NCI-H187 (cell line): ENCODE measurements around the gene KCTD1.

Experiments
- DNase-seq, 2 experiments: peaks; one replicate each; lab custom pipeline; 2025; lab: John Stamatoyannopoulos, UW

The KCTD1 gene

DNA sequence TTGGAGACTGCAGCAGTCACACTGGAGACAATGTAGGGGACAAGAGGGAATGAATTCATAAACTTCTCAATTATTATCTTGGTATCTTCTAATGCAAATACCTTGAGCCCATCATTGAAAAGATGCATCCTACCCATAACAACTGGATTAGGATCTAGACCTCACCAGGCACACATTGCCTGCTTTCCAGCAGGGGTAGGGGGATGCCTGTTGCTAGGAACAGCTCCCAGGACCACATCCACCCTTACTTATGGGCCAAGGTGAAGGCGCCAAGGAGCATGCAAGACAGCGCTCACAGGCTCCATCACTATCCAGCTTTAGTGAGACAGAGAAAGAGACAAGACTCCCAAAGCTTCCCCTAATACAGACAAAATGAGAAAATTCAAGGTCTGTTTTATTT, 24.4 kb downstream of the KCTD1 start:
- DNase-seq, result no peak

DNA sequence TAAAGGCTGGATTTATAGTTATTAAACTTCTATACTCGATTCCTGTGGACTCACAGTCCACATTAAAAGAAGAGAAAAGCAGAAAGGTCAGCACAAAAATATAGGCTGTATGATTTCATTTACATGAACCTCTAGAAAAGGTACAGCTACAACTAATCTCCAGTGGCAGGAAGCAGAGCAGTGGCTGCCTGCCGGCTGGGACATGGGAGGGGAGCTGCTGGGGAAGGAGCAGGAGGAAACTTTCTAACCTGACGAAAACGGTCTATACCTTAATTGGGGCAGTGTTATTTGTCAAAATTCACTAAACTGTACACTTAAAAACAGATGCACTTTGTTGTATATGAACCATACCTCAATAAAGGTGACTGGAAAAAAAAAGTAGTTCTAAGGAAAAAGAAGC, 26.7 kb downstream of the KCTD1 start:
- DNase-seq, result no peak

DNA sequence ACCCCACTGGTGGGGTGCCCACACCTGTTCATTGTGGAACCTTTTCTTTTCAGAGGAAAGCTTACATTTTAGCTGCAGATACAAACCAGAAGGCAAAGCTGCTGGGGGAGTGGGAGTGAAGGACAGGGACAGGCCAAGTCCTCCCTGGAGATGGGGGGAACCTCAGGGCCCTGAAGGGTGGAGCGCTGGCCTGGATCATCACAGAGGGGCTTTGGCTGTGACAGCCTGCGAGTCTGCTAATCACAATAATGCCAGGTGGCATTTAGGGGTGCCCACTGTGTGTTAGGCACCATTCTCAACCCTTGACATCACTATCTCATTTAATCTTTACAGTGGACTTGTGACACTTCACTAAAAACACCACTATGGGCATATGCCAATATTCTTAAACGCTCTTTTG, 27.4 kb downstream of the KCTD1 start:
- DNase-seq, result no peak

DNA sequence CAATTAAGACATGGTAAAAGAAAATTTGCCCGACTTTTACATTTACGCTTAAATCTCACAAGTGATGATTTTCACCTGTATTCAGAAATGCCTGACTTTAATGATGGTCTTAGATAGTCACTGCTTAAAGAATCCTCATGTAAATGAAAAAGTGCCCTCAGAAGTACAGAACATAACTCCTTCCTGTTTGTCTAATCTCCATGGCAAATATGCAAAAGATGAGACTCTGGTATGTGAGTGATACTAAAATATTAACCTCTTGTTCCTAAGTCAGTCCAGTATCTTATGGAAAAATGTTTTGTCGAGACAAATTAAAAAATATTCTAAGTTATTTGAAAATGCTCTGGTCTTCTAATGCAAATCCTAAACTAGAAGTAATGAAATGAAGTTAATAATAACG, 29.2 kb downstream of the KCTD1 start:
- DNase-seq, result no peak

DNA sequence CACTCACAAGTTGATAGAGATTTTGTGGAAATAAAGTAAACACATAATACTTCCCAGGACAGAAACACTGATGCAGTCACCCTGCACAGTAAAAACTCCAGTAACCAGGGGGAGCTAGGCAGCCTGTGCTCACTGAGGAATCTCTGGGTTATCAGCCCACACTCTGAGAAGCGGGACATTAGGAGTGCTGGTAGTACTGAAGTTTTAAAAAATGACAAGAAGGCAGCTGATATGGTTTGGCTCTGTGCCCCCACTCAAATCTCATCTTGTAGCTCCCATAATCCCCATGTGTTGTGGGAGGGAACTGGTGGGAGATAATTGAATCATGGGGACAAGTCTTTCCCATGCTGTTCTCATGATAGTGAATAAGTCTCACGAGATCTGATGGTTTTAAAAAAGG, 31.4 kb downstream of the KCTD1 start:
- DNase-seq, result no peak

DNA sequence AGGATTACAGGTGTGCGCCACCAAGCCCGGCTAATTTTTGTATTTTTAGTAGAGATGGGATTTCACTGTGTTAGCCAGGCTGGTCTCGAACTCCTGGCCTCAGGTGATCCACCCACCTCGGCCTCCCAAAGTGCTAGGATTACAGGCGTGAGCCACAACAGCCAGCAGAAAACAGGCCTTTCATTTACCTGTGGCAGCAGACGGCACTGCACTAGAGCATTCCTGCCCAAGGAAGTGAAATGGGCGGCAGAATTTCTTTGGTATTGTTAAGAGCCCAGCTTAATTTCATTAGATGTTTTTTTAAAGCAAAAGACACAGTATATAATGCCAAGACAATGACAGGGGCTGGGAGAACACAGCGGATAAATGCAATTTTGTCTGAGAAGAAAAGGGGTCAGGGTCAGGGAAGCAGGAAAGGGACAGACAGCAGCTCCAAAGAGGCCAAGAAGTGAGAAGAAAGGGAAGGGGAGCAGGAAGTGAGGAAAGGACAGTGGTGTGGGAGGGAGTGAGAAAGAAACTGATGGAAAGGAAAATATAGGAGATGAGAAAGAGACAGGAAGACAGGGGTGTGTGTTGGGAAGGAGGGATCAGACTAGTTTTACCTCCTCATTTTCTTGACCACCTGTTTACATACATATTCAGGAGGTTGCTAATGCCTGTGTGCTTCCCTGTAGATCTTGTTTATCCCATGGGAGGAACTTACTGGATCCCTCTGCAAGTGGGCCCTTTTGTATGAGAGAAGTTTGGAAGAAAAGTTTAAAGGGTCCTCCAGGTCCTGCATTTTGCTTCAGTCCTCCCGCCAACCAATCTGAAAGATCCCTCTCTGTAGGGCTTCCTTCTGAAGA, 32.5 kb downstream of the KCTD1 start:
- DNase-seq, result no peak

DNA sequence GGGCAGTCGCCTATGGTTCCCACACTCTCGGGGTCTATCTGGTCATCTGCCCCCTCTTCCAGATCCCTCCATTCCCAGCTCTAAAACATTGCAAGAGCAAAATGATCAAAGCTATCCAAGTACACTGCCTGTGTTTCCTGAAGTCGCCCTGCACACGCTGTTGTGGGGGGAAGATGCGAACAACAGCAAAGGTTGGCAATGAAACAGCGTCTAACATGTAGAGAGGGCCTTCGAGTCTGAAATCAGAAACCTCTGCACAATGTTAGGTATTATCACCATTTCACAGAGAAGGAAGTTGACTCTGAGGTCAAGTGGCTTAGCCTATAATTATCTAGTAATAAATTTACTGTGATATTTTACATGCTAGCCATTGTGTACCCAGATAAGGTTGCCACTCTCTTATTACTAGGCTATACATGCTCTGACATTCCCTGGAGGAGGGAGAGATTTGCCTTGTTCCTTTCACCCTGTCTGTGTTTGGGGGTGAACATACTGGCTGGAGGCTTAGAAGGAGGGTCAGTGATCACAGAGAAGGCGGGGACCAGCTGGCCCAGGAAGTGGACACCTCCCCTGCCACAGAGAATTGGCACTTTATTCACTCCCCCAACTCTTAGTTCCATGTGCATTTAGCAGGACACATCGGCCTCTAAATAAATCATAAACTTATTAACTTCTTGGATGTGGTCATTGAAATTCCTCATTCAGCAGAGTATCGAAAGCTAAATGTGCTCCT, 36.8 kb downstream of the KCTD1 start:
- no peak for DNase-seq

DNA sequence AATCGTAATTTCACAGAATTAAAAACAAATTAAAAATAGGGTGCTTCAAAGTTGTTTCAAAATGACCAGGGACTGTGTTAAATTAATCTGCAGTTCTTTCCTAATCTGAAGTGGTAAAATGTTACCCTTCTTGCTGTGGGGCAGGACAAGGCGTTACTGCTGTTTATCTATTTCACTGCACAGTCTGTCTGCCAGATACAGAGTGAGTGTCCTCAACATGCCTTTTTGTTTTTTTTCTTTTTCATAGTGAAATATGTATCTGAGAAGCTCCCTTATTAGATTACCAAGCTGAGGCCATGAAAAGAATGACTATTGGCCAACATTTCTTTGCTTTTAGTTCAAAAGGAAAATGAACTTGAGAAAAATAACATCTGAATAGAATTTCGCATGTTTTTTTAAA, 38.0 kb downstream of the KCTD1 start:
- DNase-seq, result no peak

DNA sequence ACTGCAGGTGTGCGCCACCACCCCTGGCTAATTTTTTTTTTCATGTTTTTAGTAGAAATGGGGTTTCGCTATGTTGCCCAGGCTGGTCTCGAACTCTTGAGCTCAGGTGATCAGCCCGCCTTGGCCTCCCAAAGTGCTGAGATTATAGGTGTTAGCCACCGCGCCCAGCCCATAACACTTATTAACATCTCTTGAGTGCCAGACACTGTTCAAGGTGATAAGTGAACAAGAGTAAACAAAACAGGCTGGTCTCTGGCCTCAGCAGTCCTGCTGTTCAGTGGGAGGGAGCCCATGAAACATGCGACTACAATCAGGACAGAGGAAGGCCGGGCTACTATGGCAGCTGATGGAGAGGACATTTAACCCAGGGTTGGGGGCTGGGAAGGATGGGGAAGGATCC, 42.3 kb downstream of the KCTD1 start:
- DNase-seq, result no peak

DNA sequence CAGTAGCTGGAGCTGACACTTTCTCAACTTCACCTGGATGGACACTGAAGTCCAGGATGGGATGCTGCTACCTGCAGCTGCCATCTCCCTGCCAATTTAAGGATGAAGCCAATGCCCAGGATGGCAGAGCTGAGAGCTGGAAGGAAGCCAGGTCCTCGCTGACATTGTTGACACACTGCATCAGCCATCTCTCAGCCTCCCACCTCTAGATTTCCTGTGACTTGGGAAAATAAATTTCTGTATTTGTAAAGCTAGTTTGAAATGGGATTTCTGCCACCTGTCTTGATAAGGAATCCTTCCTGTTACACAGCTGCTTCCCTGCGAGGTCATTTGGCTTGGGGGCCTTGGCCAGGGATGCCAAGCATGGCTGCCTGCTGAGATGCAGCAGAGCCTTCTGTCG, 43.5 kb downstream of the KCTD1 start:
- no peak for DNase-seq

DNA sequence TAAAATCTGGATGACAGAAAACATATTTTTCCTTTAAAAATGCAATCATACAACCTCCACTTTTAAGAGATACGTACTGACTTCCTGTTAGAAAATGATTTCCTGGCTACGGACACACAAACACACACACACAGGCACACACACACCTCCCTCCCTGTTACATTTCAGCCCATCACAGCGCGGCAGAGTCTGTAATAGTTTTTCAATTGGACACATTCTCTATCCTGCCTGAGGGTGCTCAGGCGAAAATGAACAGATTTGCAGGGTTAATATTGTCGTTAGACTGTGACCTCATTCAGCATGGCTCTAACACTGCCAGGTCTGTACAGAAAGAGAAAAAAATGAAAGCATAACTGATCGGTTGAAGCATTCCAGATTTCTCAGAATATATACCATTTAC, 45.0 kb downstream of the KCTD1 start:
- no peak for DNase-seq

DNA sequence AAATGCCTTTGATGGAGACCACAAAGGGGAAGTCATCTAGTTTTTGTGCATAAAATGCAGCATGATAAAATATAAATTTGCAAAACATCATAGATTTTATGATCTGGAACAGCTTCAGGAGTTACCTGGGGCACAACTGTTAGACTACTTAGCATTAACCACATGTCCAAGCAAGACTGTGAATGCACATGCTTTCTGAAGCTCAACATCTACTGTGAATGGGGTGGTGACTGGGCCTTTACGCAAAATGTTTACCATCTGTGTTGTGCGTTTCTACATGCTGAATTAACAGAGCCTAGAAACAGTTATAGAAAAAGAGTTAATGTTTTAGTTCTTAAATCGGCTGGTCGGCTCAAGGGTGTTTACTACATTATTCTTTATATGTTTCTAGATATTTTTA, 45.5 kb downstream of the KCTD1 start:
- no peak for DNase-seq

DNA sequence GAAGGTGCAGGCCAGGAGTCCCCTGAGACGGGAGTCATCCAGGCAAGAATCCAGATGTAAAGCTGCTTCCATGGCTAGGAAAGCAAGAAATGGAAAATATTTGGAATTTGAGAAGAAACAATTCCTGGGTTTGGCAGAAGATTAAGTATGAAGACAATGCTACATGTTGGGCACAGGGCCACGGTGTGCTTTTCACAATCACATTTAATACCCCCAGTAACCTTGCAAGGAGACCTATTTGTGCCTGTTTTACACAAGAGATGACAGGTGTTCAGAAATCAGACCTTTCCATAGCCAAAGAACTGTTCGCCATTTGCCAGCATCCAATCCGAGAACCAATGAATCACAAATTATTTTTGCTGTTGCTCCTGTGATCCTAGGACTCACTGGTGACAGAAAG, 50.5 kb downstream of the KCTD1 start:
- DNase-seq, result no peak

DNA sequence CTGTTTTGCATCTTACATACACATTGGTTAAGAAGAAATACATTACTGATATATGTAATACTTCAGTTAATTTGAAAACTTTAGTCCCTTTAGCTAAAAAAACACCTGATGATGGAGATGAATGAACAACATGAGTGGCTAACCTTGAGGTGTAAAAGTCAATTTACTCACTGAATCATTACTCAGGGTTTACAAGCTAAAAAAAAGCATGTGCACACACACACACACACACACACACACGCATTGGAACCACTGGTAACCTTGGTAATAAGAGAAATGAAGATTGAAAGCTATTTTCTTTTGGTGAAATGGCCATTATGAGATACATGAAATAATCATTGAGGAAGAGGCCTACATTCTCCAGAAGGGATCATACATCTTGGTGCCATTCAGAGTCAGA, 51.8 kb downstream of the KCTD1 start:
- no peak for DNase-seq

DNA sequence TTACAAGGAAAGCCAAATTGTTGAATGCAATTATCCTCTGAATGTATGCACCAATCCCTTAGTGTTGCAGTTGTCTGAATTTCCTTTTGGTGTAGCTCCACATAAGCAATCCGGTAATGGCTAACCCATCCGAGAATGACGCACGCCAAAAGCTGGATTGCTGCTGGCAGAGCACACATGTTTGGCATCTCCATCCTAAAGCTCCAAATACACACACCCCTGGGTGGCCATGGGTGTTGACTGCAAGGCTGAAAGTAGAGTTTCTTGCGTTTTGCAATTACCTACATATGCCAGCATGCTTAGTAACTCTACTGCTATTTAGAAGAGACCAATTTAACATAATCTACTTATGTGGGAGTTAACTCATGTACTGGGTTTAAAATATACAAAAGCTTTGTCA, 53.1 kb downstream of the KCTD1 start:
- no peak for DNase-seq

DNA sequence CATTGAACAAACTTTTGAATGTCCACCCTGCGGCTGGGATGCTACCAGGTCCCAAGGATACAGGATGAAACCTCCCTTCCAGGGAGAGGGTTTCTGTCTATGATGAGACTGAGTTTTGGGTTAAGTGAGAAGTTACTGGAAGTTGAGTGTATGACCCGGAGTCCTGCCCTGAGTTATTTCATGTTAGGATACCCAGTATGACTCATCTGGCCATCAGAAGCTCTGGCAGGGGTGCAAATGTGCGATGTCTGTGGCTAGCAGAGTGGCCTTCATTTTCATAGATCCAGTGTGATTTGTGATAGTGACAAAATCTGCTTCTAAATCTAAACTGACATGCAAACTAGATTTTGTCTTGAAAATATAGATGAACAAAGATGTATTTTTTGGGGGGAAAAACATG, 55.3 kb downstream of the KCTD1 start:
- DNase-seq, result no peak

DNA sequence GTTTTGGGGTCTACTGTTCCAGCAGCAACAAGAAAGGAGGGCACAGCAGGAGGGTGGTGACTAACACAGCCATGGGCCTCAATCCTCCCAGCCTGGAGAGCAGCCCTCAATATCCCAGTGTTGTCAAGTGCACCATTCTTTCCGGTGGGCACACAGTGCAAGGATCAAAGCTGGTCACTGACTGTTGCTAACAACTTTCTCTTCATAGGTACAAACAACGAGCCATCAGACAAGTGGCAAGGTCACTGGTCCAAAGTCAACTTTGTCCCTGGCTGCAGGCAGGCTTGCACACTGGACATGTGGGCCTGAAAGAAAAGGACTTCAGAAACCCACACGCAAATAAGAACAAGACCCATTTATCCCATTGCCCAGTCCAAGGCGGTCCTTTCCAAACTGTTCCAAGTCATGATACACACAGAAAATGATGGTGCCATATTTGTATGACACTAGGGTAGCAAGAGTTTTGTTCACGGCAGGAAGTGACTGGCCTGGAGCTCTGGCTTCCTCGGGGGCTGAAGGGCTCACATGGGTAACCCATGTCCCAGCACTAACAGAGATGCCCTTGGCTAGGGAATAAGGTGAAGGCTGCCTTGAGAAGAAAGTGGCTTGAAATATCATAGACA, 57.0 kb downstream of the KCTD1 start:
- no peak for DNase-seq

DNA sequence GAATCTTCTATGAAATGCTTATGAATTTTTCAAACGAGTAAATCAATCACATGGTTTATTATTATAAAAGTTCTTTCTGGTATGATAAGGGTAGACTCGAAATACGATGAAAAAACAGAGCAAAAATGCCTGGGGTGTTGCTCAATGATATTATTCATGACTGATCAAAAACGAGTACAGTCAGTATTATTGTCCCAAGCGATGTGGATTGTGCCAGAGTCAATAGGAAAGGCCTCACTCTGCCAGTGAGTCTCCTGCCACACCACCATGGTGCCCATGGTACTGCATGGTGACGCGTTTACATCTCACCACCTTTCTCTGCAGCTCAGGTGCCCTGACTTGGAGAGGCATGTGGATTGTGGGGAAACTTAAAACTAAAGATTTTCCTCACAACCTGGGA, 58.5 kb downstream of the KCTD1 start:
- DNase-seq, result no peak

DNA sequence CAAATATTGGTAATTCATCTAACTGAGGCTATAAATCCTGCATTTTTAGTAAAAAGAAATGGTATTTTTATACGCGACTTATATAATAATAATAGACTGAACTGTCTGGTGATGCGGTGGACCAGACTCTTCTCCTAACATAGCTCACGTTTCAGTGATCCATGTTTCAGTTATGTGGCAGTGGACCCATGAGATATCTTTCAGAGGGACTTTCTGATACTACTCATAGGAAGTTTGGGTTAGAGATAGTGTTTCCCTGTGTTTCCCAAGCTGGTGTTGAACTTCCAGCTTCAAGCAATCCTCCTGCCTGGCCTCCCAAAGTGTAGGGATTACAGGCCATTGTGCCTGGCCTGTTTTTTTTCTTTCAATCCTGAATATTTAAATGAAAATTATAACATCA, 59.2 kb downstream of the KCTD1 start:
- no peak for DNase-seq

DNA sequence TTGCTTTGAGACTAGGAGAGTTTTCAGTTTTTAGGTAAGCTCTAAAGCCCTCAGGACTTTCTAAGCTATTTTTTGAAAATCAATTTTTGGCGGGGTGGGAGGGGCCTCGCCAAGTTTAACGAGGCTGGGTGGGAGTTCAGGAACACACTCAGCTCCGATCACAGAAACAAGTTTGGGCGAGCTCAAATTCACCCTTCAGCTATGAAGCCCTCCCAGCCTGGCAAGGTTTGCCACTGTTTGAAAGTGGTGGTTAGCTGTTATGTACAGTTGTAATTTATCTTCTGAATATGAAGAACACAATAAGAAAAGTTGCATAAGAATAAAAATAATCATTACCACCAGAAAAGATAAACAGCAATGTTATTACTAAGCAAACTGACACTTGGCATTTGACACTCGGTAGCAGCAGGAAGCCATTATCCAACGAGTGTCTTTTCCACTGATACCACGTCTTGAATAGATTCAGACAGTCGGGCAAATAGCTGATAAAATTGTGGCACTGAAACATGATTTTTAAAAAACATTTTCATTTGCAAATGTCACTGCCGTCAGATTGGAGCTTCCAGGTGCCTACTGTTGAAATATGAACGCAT, 59.8 kb downstream of the KCTD1 start:
- DNase-seq, result no peak

DNA sequence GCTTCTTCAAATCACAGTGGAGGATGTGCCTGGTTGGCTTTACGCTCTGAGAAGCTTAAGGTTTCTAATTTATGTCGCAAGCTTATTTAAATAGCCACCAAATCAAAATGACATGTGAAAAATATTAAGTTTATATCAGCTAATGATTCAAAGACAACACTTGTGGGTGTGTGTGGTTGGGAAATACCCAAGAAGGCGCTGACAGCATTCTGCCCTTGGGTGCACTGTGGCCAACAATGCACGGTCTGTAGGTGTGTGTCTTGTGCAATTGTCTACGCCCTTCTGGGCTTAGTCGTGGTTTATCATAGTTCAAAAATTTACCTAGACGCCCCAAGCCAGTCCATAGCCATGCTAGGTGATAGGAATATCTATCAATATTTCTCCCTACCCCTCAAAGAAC, 60.9 kb downstream of the KCTD1 start:
- DNase-seq, result no peak

DNA sequence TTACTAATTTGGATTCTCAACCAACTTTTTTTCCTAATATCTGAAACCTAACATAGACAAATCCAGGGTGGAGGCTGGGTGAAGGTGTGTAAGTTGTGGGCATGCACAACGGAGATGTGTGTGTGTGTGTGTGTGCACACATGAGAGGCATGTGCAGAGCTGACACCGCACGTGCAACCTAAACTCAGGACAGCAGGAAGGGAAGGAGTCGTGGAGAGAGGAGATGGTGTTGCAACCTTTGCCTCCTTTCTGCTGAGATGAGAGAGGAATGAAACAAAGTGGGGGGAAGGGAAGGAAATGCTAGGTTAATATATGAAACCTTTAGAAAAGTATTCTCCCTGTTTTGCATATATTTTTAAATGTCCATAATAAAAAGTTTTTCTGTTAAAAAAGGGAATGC, 64.7 kb downstream of the KCTD1 start:
- no peak for DNase-seq

DNA sequence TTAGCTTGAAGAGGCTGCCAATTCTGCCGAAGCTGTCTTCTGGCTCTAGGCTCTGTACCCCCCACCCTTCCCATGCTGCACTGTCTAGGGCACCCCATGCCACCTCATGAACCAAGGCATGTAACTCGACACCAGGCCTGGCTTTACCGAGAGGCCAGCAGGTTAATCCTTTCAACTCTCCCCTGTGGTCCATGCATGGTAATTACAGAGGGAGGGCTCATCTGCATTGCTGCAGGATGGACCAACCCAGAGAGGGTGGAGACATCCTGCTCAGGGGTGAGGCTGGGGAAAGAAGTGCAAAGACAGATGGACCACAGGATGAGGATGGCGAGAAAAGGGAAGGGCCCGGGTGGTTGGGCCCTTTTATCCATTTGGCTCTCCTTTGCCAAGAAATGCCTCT, 65.8 kb downstream of the KCTD1 start:
- no peak for DNase-seq
